HG03064 (cell line): Measurements from ENCODE around the gene SPIN1.

ENCODE experiments used
- ATAC-seq: cut with Tn5 transposase; IDR thresholded peaks from one replicate; pipeline ENCODE4 v1.9.1; 2021; ENCODE audit warnings: low read depth; ENCODE audit not compliant: unreplicated experiment

SPIN1 gene

DNA sequence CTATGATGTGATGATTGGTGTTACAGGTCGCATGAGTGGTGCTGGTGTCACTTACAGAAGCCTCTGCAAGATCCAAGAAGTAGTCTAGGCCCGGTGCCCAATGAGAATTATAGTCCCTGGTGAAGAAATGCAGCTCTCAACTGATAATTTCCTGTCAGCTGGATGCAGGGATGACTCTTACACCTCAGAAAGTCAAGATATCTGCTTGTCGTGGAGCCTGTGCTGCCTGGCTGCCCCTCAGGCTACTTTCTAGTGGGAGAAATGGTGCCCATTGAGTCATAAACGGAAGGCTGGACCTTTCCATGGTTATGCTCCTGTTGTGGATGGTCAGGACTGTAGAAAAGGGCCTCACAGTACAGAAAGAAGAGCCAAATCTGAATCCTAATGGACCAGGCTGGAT is 99.9 kb downstream of the SPIN1 start:
- ATAC-seq = no peak

DNA sequence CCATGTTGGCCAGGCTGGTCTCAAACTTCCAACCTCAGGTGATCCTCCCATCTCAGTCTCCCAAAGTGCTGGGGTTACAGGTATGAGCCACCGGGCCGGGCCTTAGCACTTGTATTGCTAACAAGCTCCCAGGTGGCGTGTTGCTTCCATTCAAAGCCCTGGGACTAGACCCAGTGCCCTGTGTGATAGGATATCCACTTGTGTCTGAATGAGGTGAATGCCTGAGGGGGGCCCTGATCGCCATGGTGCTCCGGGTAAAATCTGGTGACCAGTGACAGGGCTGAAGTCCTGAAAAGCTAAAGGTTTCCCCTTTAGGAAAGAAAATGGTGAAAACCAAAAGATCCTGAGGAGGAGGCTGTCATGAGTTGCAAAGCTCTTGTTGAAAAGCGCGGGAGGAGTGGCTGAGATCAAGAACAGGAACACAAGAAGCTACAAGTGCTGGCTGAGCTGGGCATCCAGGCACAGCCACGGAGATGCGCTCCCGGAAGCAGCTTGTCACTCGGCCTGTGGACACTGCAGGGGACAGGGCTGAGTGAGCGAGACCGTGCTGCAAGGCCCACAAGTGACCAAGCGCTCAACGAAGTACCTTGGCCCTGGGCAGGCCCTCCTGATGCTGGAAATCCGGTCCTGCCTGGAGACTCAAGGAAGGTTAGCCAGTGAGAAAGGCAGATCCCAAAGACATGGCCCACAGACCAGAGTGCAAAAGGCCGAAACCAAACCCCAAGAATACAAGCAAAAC is 106.9 kb downstream of the SPIN1 start:
- no peak for ATAC-seq

DNA sequence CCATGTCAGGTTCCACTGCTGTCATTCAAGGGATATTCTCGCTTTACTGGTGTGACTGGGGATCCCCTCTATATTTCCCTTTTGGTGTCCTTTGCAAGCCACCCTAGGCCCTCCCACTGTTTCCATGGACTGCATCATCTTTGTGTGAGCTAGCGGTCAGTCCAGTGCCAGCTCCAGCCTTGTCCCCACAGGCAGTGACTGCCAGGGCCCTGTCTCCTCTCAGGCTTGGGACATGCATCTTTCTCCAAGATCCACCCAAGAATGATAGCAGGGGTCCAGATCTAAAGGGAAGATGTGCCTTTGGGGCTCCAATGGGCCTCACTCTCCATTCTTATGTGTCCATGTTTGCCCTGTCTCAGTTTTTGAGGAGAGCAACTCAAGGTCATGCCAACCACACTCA is 109.0 kb downstream of the SPIN1 start:
- ATAC-seq = no peak

DNA sequence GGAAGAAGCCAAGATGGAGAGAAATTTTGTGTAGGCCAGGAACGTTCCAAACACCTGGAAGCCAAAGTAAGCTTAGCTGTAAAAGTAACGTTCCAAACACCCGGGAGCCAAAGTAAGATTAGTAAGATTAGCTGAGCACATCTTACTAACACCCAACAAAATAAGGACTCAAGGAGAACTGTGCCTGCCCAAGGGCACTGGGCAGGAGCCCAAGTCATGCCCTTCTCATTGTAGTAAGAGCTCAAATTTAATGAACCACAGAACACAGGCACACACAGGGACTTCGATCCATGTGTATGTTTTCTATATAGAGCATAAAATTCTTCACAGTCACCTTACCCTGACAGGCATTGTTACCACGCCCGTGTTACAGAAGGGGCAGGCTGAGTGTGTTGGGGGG is 110.6 kb downstream of the SPIN1 start:
- ATAC-seq = no peak

DNA sequence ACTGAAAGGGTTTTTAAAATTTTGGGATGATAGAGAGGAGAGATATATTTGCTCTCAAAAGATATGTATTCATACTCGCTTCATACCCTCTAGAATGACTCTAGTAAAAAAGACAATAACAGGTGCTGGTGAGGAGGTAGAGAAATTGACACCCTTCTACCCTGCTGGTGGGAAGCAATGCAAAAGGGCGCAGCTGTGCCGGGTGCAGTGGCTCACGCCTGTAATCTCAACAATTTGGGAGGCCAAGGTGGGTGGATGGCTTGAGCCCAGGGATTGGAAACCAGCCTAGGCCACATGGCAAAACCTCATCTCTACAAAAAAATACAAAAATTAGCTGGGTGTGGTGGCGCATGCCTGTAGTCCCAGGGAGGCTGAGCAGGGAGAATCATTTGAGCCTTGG is 112.8 kb downstream of the SPIN1 start:
- ATAC-seq = no peak

DNA sequence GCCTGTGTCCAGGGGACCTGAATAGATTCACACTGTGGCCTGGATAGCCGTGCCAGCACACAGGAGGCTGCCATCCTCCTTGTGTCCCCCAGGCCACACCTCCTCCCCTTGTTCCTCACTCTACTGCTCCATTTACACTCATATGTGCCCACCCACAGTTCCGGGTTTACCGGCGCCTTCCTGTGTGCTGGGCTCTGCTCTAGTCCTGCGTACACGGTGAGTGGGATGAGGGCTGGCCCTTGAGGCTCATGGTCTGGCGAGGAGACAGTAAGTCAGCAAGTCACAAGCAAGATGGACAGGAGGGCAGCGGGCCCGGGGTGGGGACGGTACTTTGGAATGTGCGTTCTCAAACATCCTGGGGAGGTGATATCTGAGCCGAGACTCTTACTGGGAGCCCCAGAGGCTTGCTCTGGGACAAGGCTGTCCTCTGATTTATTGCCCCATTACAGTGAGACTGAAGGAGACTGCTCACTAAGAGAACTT is 114.3 kb downstream of the SPIN1 start:
- ATAC-seq = no peak

DNA sequence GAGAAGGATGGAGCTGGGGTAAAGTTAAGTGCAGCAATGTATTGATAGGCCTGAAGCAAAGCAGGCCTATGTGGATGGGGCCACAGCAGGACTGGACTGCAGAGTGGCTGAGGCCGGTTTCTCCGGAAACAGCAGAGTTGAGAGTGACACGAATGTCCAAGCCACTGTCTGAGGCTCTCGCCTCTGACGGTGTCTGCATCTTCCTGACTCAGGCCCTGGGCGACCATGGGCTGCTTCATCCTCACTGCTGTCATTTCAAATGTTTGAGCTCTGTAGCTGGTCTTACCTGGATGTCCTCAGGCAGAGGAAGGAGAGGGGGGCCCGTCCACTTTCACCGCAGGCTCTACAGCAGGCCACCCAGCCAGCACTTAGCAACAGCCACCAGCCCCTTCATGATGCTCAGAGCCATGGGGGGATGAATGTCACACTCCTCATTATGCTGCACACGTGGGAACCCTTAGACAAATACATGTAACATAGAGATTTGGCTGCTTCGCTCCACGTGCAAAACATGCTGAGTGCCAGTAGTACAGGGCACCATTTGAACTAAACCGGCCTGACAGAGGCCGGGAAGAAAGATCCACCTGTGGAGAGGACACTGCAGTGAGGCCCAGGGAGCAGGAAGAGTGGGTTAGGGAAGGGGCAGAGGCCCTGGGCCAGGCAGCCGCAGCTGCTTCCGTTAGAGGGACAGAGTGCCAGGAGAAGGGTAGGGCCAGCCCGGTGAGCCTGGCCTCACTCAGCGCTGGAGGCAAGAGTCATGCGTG is 115.0 kb downstream of the SPIN1 start:
- ATAC-seq = no peak

DNA sequence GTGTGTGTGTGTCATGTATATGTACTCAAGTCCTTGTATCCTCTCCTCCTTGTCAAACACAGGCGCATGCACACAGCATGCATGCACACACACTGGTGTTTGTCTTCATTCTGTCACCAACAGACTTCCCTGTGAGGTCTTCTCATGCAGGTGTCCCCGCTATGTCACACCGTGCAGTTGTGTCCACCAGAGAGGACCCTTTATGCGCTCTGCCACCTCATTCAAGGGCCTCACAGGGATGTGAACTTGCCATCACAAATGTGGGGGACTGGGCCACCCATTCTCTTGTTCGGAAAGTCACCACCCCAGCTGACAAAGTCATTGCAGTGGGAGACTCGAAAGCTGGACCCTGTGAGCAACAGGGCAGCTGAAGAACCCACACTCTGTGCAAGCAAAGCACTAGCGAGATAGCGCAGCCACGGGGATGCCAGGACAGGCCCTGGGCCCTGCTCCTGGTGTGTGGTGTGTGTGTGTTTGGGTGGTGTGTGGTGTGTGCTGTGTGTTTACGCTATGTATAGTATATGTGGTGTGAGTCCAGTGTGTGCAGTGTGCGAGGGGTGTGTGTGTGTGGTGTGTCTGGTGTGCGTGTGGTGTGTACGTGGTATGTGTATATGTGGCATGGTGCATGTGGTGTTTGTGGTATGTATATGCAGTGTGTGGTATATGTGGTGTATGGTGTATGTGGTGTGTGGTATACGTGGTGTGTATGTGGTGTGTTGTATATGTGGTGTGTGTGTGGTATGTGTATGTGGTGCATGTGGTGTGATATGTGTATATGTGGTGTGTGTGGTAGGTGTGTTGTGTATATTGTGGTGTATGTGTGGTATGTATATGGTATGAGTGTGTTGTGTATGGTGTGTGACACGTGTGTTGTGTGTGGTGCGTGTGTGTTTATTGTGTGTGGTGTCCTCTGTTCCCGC is 115.9 kb downstream of the SPIN1 start:
- no peak for ATAC-seq

DNA sequence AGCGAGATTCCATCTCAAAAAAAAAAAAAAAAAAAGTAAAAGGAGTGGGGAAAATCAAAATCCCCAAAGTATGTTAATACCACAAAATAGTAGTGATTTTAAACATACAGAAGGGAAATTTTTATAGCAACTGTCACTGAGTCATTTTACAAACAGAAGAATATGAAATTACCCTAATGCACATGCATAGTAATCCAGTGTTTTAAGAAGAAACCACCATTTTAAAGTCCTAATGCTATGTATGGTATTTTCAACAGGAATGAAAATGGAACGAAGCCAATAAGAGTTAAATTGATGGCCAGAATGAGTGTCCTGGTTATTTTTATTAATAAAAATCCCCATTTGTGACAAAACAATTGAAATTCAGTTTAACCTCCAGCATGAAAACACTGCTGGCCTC is 120.1 kb downstream of the SPIN1 start:
- ATAC-seq = no peak

DNA sequence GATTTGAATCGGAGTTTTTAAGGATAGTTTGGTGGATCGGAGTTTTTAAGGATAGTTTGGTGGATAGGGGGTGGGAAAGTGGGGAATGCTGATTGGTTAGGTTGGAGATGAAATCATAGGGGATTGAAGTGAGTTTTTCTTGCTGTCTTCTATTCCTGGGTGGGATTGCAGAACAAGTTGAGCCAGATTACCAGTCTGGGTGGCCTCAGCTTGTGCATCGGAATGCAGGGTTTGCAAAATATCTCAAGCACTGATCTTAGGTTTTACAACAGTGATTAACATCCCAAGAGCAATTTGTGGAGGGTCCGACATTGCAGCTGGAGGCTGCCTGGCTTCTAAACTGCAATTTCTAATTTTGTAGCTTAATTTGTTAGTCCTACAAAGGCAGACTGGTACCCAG is 123.7 kb downstream of the SPIN1 start:
- no peak for ATAC-seq

DNA sequence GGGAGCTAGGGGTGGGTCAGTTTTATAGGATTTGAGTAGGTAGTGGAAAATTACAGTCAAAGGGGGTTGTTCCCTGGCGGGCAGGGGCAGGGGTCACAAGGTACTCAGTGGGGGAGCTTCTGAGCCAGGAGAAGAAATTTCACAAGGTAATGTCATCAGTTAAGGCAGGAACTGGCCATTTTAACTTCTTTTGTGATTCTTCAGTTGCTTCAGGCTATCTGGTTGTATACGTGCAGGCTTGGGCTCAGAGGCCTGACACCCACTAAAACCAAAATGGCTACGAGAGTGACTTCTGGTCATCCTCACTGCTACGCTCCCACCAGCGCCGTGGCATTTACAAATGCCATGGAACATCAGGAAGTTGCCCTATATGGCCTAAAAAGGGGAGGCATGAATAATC is 126.0 kb downstream of the SPIN1 start:
- ATAC-seq = no peak

DNA sequence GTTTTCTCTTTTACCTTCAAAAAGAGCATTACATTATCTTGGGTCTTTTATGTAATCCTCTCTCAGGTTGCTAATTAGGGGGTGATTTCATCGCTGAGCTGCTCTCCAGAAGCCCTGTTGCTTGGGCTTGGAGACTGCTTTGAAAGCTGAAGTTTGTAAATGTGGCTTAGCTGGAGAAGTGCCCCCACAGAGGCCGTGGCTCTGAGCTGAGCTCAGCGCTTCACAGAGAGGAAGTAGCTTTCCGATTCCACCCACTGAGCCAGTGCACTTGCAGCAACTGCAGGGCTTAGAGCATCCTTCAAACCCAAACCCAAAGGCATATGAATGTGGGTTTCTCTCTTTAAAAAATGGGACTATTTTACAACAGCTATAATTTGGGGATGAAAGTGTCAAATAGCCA is 133.1 kb downstream of the SPIN1 start:
- ATAC-seq = no peak

DNA sequence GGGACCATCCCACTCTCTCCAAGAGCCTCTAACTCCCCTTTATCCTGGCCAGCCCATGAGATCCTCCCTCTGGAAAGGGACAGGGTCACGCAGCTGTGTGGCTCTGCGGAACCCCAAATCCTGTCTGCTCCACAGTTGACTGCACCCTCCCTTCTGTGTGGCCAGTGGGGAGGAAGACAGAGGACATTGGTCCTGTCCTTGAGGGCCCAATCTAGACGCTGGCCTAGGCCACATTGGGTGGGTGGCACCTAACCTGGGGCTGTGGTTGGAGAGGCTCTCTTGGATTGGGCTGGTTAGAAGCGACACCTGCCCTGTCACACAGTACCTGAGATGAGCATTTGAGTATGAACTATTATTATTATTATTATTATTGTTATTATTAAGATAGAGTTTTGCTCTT is 134.1 kb downstream of the SPIN1 start:
- no peak for ATAC-seq

DNA sequence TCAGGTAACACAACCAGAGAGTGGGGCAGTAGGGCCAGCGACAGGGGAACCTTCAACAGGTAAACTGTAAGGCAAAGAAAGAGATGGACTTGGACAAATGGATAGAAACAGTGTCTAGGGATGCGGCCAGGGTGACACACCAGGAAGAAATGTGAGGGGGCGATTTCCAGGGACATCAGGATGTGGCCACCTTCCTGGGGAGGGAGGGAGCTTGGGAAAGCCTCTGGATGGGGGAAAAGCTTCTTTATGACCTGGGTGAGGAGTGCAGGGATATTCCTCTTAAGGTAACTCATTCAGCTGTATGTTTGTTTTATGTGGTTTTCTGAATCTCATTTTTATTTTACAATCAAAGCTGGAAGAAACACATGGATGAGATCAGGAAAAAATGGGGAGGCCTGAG is 134.8 kb downstream of the SPIN1 start:
- no peak for ATAC-seq

DNA sequence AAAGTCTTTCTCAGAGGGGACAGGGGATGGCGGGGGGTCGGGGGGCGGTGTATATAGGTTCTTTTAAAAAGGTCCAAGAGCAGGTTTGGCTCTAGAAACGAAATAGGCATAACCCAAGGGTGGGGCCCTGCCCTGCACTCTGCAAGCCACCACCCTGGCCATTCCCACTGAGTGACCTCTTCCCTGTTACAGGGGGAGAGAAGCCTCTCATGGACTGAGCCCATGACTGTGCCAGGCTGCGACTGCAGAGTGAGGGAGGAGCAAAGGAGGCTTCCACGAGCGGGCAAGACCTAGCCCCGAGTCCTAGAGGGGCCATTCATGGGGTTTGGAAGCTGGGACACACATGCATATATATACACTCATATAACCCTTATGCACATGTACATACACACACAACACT is 136.7 kb downstream of the SPIN1 start:
- no peak for ATAC-seq

DNA sequence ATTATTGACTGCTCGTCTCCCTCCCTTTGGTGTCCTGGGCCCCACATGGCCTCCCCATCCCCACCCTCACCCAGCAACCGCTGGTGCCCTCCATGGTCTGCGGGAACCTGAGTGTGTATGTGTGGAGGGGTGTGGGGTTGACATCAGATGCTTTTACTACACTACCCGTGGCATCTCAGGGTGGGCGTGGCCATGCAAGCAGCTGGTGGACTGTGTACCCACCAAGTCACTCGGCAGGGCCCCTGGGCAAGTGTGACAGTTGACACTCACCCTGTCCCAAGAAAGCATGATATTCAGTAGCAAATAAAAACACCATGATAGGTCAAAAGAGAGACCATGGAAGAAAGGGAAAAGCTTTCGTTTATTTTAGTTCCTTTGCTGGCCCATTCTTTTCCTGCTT is 139.4 kb downstream of the SPIN1 start:
- ATAC-seq = no peak
